Right renal pelvis (tissue), 4 donors: Measurements from ENCODE around the gene TRIM23. TPM values are rescaled to one million over a fixed set of nuclear protein-coding genes. Genes with fewer than 3 reads are reported as not detected.

Experiments
- DNase-seq, 4 donors: peaks; one replicate each; pipeline ENCODE4 v3.0.0-alpha.2; 2013; ENCODE audit warnings: low read depth in 4 of 4, low spot score in 3 of 4, missing footprints in 1 of 4
- polyA plus RNA-seq, 4 donors: library from polyadenylated mRNA; unstranded; fragments of 120-200 nt; gene quantifications; one replicate each; pipeline ENCODE4 v1.2.1, GENCODE V29; 2013; ENCODE audit not compliant: insufficient read length in 4 of 4

Gene TRIM23
- polyA plus RNA-seq, 4 donors: 21.0 to 25.0 (median 23.9) TPM

DNA sequence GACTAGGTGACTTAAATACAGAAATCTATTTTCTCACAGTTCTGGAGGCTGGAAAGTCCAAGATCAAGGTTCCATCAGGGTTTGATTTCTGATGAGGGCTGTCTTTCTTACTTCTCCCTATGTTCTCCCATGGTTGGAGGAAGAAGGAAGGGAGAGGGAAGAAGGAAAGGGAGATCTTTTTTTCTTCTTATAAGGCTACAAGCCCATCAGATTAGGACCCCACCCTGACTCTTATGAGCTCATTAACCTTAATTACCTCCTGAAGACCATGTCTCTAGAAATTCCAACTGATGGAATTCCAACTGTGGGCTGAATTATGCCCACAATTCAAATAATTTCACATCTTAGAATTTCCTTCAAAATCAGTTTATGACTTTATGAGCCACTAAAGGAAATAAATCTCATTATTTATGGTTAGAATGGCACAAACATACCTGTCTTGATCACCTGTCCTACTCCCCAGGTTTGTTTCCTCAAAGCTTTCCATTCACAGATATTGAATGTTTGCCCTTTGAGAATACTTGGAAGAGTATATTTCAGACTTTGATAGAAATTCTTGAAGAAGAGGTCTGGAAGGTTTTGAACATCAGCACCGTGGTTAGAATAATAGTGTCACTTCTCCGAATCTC is 53.4 kb downstream of the TRIM23 start:
- DNase-seq: no peak

DNA sequence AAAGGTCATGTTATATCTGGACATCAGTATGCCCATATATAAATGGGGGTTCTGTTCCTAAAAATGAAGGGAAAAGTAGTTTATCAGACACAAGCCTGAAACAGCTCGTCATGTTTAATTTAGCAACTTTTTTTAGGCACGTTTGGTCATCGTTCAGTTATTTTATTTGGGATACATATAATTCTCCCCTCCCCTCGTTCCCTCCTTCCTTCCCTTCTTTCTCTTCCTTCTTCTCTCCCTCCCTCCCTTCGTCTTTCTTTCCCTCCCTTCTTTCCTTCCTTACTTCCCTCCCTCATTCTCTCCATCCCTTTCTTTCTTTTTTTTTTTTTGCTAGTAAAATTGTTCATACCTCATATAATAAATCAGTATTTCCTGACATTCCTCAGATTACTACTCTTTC is 57.6 kb downstream of the TRIM23 start:
- no peak for DNase-seq

DNA sequence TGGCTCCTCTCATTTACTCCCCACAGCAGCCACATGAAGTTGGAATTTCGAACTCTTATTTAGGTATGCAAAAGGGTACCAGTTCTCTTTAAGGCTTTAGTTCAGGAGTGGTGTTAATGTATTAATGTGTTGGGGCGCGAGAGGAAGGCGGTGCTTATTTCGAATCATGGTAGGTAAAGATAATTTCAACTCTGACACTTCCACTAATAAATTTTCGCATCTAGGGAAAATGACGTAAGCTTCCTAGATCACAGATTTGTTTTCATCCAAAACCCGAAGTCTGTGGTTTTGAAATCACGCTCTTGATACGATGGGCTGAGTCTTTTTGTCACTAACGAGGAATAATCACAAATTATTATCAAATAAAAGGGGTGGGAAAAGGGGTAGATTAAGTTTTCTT is 60.4 kb downstream of the TRIM23 start:
- no peak for DNase-seq

DNA sequence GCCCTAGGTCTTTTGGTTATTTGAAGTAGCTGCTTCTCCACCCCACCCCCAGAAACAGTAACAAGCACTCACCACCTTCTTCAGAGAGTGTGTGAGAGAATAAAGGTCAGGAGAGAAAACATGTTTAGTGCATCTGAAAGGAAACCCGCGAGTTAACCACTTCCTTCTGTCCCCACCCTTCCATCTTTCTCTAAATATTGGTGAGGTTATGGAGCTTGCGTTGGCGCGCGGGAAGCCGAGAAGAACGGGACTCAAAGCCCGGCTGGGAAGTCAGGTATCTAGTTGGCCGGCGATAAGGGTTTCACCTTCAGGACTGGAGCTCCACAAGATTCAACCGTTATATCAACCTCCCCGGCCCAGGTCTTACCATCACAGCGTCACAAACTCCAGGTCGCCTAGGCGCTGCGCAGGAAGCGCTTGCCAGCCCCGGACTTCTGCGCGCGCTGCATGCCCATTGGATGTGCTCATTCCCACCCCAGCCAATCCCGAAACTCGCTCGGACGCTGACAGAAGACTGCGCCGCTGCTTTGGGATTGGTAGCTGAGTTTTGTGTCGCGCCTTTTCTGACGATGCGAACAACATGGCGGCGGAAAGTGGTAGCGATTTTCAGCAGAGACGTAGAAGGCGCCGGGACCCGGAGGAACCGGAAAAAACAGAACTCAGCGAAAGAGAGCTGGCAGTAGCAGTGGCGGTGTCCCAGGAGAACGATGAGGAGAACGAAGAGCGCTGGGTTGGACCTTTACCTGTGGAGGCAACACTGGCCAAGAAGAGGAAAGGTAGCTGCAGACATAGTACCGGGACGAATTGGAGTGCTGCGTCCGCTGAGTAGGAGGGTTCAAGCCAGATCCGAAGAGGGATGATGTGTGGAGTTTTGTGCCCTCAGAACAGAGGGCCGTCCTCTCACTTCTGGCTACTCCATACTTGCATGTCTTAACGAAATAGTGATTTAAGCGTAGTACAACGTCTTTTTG is 61.1 kb downstream of the TRIM23 start, which contains the start of the genes CENPK and PPWD1:
CENPK (minus strand) TSS at position 438 of the 971 bp plus-strand sequence. CDS start 8,261 bp downstream, outside the sequence.
PPWD1 (plus strand) TSS at position 566 of the 971 bp plus-strand sequence; CDS start at position 581, 15 bp downstream.
- DNase-seq: peak; percentile 89 to 93 (median 92)

DNA sequence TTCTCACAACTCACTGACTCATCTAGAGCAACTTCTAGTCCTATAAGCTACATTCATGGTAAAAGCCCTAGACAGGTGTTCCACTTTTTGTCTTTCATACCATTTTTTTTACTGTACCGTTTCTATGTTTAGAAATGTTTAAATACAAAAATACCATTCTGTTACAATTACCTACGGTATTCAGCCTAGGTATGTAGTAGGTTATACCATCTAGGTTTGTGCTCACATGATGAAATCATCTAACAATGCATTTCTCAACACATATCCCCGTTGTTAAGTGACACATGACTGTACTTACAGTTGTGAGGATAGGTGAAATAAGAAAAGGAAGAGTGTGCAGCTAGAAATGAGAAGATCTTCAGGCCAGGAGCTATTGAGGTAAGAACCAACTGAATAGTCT is 67.4 kb downstream of the TRIM23 start:
- no peak for DNase-seq

DNA sequence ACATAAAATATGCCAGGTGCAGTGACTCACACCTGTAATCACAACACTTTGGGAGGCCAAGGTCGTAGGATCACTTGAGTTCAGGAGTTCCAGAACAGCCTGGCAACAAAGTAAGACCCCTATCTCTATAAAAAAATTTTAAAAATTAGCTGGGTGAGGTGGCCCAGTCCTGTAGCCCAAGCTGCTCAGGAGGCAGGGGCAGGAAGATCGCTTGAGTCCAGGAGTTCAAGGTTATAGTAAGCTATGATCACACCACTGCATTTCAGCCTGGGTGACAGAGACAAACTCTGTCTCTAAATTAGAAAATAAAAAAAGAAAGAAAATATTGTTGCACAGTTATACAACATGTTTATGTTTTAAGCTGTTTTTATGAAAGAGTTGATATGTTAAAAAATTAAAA is 68.0 kb downstream of the TRIM23 start:
- no peak for DNase-seq

DNA sequence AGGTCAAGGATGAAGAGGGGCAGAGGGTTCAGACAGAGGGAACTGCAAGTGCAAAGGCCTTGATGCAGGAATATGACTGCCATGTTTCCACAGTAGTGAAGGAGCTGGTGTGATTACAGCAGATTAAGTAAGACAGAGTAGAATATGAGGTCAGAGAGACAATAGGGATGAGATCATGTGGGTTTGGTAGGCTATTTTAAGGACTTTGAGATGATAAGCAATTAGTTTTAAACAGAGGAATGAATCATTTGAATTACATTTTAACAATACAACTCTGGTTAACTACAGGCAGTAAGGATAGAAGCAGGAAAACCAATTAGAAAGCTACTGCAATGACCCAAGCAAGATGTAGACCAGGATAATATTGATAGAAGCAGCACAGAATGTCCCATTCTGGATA is 68.8 kb downstream of the TRIM23 start:
- DNase-seq: no peak

DNA sequence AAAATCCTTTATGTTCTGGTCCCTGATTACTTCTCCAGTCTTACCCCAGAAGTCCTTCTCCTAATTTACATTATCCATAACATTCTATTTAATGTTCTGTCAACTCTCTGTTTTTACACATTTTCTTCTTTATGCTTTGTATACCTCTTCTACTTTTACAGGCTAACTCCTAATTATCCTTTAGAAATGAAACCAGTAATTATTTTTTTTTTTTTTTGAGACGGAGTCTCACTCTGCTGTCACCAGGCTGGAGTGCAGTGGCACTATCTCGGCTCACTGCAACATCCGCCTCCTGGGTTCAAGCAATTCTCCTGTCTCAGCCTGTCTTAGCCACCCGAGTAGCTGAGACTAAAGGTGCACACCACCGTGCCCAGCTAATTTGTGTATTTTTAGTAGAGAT is 70.2 kb downstream of the TRIM23 start:
- no peak for DNase-seq

DNA sequence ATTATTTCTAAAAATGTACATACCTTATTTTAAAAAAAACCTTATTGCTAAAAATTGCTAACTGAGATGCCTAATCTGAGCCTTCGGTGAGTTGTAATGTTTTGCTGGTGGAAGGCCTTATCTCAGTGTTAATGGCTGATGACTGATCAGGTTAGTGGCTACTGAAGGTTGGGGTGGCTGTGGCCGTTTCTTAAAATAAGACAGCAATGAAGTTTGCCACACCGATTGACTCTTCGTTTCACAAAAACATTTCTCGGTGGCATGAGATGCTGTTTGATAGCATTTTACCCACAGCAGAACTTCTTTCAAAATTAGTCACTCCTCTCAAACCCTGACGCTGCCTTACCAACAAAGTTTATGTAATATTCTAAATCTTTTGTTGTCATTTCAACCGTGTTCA is 75.9 kb downstream of the TRIM23 start:
- DNase-seq: no peak

DNA sequence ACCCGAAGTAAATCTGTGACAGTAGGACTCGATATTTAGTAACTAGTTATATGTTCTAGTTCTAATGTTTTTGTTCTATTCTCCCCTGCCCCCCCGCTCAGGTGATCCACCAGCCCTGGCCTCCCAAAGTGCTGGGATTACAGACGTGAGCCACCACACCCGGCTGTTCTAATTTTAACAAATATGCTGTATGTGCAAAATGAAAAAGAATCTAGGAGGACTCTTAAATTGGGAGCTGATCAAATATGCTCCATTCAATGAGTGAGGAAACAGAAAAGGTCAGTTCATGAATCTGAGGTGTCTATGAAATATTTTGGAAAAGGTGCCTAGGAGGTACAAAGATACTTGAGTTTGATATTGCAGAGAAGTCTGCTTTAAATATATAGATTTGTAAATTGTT is 78.0 kb downstream of the TRIM23 start:
- DNase-seq: no peak

DNA sequence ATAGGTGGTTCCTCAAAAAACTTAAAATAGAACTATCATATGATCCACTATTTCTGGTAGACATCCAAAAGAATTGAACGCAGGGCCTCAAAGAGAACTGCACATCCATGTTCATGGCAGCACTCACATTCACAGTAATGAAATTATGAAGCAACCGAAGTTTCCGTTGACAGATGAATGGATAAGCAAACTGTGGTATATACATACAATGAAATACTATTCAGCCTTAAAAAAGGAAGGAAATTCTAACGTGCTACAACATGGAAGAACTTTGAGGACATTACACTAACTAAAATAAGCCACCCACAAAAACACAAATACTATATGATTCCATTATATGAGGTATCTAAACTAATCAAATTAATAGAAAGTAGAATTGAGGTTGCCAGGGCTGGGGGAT is 79.7 kb downstream of the TRIM23 start:
- no peak for DNase-seq

DNA sequence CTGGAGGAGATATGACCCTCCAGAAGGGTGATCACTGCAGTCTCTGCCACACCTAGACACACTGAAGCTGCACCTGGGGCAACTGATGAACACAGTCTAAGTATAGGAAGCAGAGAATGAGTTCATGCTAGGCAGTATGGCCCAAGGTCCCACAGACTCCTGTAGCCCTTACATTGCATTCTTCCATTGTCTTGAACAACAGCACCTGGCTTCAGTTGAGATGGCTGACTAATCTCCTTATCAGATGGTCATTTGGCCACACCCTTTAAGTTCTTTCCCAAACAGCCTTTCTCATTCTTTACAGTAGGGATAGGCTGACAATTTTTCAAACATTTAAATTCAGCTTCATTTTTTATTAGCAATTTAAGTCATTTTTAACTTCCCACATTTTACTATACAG is 84.3 kb downstream of the TRIM23 start:
- DNase-seq: no peak

Other genes with a start within 250 kb of the TRIM23 start
- gene ADAMTS6, start 142.4 kb downstream of the TRIM23 start, polyA plus RNA-seq: 1 to 10 TPM; 2.0 to 2.4 (median 2.2) TPM
- 10 to 100 TPM; 24.1 to 37.4 (median 34.7) TPM for gene CENPK, start 61.2 kb downstream of the TRIM23 start, polyA plus RNA-seq
- 10 to 100 TPM; 58.5 to 82.7 (median 73.0) TPM for gene PPWD1, start 61.0 kb downstream of the TRIM23 start, polyA plus RNA-seq
- gene SHLD3, start 694 bp upstream of the TRIM23 start, polyA plus RNA-seq: 1 to 10 TPM; 4.0 to 6.0 (median 4.8) TPM
- gene TRAPPC13, start 694 bp upstream of the TRIM23 start, polyA plus RNA-seq: 10 to 100 TPM; 26.6 to 36.2 (median 33.5) TPM
- 10 to 100 TPM in 2 of 4 donors, 1 to 10 TPM in 2; 8.1 to 10.6 (median 9.8) TPM for gene SGTB, start 97.8 kb upstream of the TRIM23 start, polyA plus RNA-seq
- 10 to 100 TPM; 34.8 to 48.8 (median 43.3) TPM for gene NLN, start 97.9 kb upstream of the TRIM23 start, polyA plus RNA-seq